ENCODE data around the gene PTPRD.

DNA sequence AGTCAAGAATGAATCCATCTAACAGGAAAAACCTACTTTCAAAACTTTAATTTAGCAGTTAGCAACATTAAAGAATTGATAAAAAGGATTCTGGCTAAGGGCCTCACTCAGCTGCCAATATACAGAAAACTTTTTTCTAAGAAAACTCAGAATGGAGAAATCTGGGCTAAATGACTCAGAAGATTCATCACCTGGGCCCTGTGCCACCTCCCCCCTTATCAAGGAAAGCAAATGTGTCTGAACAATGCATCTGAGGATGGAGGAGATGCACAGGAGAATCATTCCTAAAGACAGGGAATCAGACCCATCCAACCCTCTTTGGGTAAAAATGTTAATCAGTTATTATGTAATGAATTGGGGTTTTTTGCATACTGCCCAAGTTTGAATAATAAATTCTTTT lies 2221.2 kb downstream of the PTPRD start:
- TF ChIP-seq, protein P1, sequence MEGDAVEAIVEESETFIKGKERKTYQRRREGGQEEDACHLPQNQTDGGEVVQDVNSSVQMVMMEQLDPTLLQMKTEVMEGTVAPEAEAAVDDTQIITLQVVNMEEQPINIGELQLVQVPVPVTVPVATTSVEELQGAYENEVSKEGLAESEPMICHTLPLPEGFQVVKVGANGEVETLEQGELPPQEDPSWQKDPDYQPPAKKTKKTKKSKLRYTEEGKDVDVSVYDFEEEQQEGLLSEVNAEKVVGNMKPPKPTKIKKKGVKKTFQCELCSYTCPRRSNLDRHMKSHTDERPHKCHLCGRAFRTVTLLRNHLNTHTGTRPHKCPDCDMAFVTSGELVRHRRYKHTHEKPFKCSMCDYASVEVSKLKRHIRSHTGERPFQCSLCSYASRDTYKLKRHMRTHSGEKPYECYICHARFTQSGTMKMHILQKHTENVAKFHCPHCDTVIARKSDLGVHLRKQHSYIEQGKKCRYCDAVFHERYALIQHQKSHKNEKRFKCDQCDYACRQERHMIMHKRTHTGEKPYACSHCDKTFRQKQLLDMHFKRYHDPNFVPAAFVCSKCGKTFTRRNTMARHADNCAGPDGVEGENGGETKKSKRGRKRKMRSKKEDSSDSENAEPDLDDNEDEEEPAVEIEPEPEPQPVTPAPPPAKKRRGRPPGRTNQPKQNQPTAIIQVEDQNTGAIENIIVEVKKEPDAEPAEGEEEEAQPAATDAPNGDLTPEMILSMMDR (conservative IDR thresholded peaks at IDR 0.05; ENCODE audit: low read length), result no peak
- TF ChIP-seq EZH2phosphoT487 (IDR thresholded peaks at IDR 0.05; ENCODE audit: borderline replicate concordance), result no peak

All from Loucy (cell line).